ENCODE data around the gene GOLGB1. TPM values are rescaled to one million over a fixed set of nuclear protein-coding genes. Genes with fewer than 3 reads are reported as not detected.

Gene GOLGB1
- total and polyA plus RNA-seq, 2 donors from 2014 or later: 26.8 to 79.7 TPM

DNA sequence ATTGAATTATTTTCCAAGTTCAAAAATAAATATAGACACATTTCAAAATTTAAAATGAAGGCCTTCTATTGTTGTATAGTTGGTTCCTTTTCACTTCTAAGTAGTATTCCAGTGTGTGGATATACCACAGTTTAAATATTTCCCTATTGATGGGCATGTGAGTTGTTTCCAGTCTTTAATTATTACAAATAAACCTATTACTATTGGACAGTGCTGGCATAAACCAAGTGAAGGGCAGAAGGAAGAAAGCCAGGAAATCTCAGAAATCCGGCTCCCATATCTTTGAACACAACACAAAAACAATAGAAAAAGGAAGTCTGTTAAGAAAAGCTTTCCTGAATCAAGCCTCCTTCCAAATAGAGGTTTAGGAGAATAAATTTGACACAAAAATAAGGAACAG is 26.1 kb downstream of the GOLGB1 start:
- no peaks in the 10 kb centered on the region for H3K9me3 ChIP-seq (ENCODE audit: control insufficient read depth in 2 of 3, insufficient read depth in 1 of 3, low read length in 3 of 3)
- no peak for TF ChIP-seq CTCF (IDR thresholded peaks at IDR 0.05; ENCODE audit: borderline replicate concordance, extremely low read depth, insufficient read depth)
- no peak overlapping the region for H3K4me3 ChIP-seq (ENCODE audit: low read length in 3 of 3)
- H3K4me1 ChIP-seq (ENCODE audit: control insufficient read depth in 2 of 3, insufficient read depth in 2 of 3, low read depth in 1 of 3, low read length in 3 of 3): no peaks in the 10 kb centered on the region
- peak; percentile 13 for FAIRE-seq
- no peak overlapping the region for H3K27ac ChIP-seq (ENCODE audit: low read depth in 2 of 2, low read length in 2 of 2)
- DNase-seq: no peak
- intact Hi-C loops (cut with DNase I): no loop called here
- H3K36me3 ChIP-seq (ENCODE audit: control insufficient read depth in 2 of 3, insufficient read depth in 3 of 3, low read length in 3 of 3): peaks cover 10 to 51% (median 29%) of the 10 kb centered on the region in 3 donors
- no peaks in the 10 kb centered on the region for H3K27me3 ChIP-seq (ENCODE audit: control insufficient read depth, insufficient read depth, low read length)
- H3K9ac ChIP-seq (ENCODE audit: low read length in 3 of 3): no peak overlapping the region

GRCh38 chr3:121722411-121722810 is 27.1 kb downstream of the GOLGB1 start:
- H3K36me3 ChIP-seq (ENCODE audit: control insufficient read depth in 2 of 3, insufficient read depth in 3 of 3, low read length in 3 of 3): peaks cover 14 to 55% (median 37%) of the 10 kb centered on the region in 3 donors
- H3K27ac ChIP-seq (ENCODE audit: low read depth in 2 of 2, low read length in 2 of 2): no peak overlapping the region
- DNase-seq (no peak), FAIRE-seq (no peak)
- no peaks in the 10 kb centered on the region for H3K9me3 ChIP-seq (ENCODE audit: control insufficient read depth in 2 of 3, insufficient read depth in 1 of 3, low read length in 3 of 3)
- intact Hi-C loops (cut with DNase I): no loop called here
- no peak overlapping the region for H3K4me3 ChIP-seq (ENCODE audit: low read length in 3 of 3)
- no peak overlapping the region for H3K9ac ChIP-seq (ENCODE audit: low read length in 3 of 3)
- no peaks in the 10 kb centered on the region for H3K27me3 ChIP-seq (ENCODE audit: control insufficient read depth, insufficient read depth, low read length)
- no peaks in the 10 kb centered on the region for H3K4me1 ChIP-seq (ENCODE audit: control insufficient read depth in 2 of 3, insufficient read depth in 2 of 3, low read depth in 1 of 3, low read length in 3 of 3)
- no peak for TF ChIP-seq CTCF (IDR thresholded peaks at IDR 0.05; ENCODE audit: borderline replicate concordance, extremely low read depth, insufficient read depth)

GRCh38 chr3:121720163-121720562 is 29.4 kb downstream of the GOLGB1 start:
- Histone ChIP-seq H3K4me3 (ENCODE audit: low read length in 3 of 3) (no peak overlapping the region), H3K27ac (ENCODE audit: low read depth in 2 of 2, low read length in 2 of 2) (no peak overlapping the region), H3K27me3 (ENCODE audit: control insufficient read depth, insufficient read depth, low read length) (no peaks in the 10 kb centered on the region), H3K36me3 (ENCODE audit: control insufficient read depth in 2 of 3, insufficient read depth in 3 of 3, low read length in 3 of 3) (peaks cover 9 to 59% (median 36%) of the 10 kb centered on the region in 3 donors), H3K9me3 (ENCODE audit: control insufficient read depth in 2 of 3, insufficient read depth in 1 of 3, low read length in 3 of 3) (no peaks in the 10 kb centered on the region), H3K4me1 (ENCODE audit: control insufficient read depth in 2 of 3, insufficient read depth in 2 of 3, low read depth in 1 of 3, low read length in 3 of 3) (no peaks in the 10 kb centered on the region), H3K9ac (ENCODE audit: low read length in 3 of 3) (no peak overlapping the region)
- FAIRE-seq (no peak), DNase-seq (no peak)
- intact Hi-C loops (cut with DNase I): no loop called here
- TF ChIP-seq CTCF (IDR thresholded peaks at IDR 0.05; ENCODE audit: borderline replicate concordance, extremely low read depth, insufficient read depth): no peak

- intact Hi-C loops (cut with DNase I): no loop called here
- no peak for TF ChIP-seq CTCF (IDR thresholded peaks at IDR 0.05; ENCODE audit: borderline replicate concordance, extremely low read depth, insufficient read depth)
- Histone ChIP-seq H3K27ac (ENCODE audit: low read depth in 2 of 2, low read length in 2 of 2) (no peak overlapping the region), H3K4me3 (ENCODE audit: low read length in 3 of 3) (no peak overlapping the region), H3K4me1 (ENCODE audit: control insufficient read depth in 2 of 3, insufficient read depth in 2 of 3, low read depth in 1 of 3, low read length in 3 of 3) (no peaks in the 10 kb centered on the region), H3K9ac (ENCODE audit: low read length in 3 of 3) (no peak overlapping the region), H3K27me3 (ENCODE audit: control insufficient read depth, insufficient read depth, low read length) (no peaks in the 10 kb centered on the region), H3K36me3 (ENCODE audit: control insufficient read depth in 2 of 3, insufficient read depth in 3 of 3, low read length in 3 of 3) (peaks cover 9 to 53% (median 30%) of the 10 kb centered on the region in 3 donors), H3K9me3 (ENCODE audit: control insufficient read depth in 2 of 3, insufficient read depth in 1 of 3, low read length in 3 of 3) (no peaks in the 10 kb centered on the region)
- DNase-seq: no peak
- FAIRE-seq: no peak
Observed at GRCh38 chr3:121719423-121719822, 30.1 kb downstream of the GOLGB1 start.

All from kidney (tissue), 14 donors.